ENCODE data around the gene MYOZ3. TPM values are rescaled to one million over a fixed set of nuclear protein-coding genes. Genes with fewer than 3 reads are reported as not detected.

Gene MYOZ3
- total RNA-seq (2021; fragmentation: NEBNext Ultra II Directional; extraction: Animal tissue kit (Norgen Biotek cat#: 25700)): under 1 TPM in 2 of 6 experiments, not detected in 4; 0.05 to 0.14 TPM
- long read RNA-seq: 0 reads

- Mint-ChIP-seq H3K4me3 (no peak within 1 kb of the TSS), H3K27ac (no peak within 1 kb of the TSS), H3K4me1 (ENCODE audit: low read depth) (peaks cover 18% of the 10 kb centered on the region), H3K27me3 (ENCODE audit: insufficient read depth) (peaks cover 6% of the 10 kb centered on the region), H3K9me3 (no peaks in the 10 kb centered on the region), H3K36me3 (ENCODE audit: low read depth) (no peaks in the 10 kb centered on the region)
- TF ChIP-seq, protein P1, sequence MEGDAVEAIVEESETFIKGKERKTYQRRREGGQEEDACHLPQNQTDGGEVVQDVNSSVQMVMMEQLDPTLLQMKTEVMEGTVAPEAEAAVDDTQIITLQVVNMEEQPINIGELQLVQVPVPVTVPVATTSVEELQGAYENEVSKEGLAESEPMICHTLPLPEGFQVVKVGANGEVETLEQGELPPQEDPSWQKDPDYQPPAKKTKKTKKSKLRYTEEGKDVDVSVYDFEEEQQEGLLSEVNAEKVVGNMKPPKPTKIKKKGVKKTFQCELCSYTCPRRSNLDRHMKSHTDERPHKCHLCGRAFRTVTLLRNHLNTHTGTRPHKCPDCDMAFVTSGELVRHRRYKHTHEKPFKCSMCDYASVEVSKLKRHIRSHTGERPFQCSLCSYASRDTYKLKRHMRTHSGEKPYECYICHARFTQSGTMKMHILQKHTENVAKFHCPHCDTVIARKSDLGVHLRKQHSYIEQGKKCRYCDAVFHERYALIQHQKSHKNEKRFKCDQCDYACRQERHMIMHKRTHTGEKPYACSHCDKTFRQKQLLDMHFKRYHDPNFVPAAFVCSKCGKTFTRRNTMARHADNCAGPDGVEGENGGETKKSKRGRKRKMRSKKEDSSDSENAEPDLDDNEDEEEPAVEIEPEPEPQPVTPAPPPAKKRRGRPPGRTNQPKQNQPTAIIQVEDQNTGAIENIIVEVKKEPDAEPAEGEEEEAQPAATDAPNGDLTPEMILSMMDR (IDR thresholded peaks at IDR 0.05): no peak
- DNase-seq: no peak
Measured at GRCh38 chr5:150661086-150661485, at the start of gene MYOZ3. Gene MYOZ3 (plus strand): TSS chr5:150661251. CDS start chr5:150662942, 1,691 bp downstream.

DNA sequence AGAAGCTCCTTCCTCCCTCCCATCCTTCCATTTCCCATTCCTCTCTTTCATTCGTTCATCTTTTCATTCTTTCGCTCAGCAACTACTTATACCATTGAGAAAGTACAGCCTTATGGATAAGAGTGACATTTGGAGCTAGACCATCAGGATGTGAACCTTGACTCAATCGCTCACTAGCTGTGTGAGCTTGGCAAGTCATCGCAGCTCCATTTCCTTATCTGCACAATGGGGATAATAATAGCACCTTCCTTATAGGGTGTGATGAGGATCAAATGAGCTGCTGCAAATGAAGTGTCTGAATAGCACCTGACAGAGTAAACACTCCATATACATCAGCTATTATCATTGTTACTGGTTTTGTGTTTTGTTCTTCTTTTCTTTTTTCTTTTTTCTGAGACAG lies 48.6 kb upstream of the MYOZ3 start:
- H3K36me3 Mint-ChIP-seq (ENCODE audit: low read depth): no peaks in the 10 kb centered on the region
- H3K4me3 Mint-ChIP-seq: no peak overlapping the region
- no peak overlapping the region for H3K27ac Mint-ChIP-seq
- TF ChIP-seq, protein P1 (IDR thresholded peaks at IDR 0.05): no peak
- no peak for DNase-seq
- H3K9me3 Mint-ChIP-seq: no peaks in the 10 kb centered on the region
- H3K27me3 Mint-ChIP-seq (ENCODE audit: insufficient read depth): peaks cover 17% of the 10 kb centered on the region
- peaks cover 17% of the 10 kb centered on the region for H3K4me1 Mint-ChIP-seq (ENCODE audit: low read depth)

GRCh38 chr5:150612905-150613670 lies 48.0 kb upstream of the MYOZ3 start:
- TF ChIP-seq, protein P1 (IDR thresholded peaks at IDR 0.05): no peak
- Mint-ChIP-seq H3K27me3 (ENCODE audit: insufficient read depth) (peaks cover 17% of the 10 kb centered on the region), H3K36me3 (ENCODE audit: low read depth) (no peaks in the 10 kb centered on the region), H3K27ac (no peak overlapping the region), H3K4me3 (no peak overlapping the region), H3K9me3 (no peaks in the 10 kb centered on the region), H3K4me1 (ENCODE audit: low read depth) (peaks cover 17% of the 10 kb centered on the region)
- no peak for DNase-seq

GRCh38 chr5:150613991-150614660 lies 46.9 kb upstream of the MYOZ3 start:
- Mint-ChIP-seq H3K4me3 (no peak overlapping the region), H3K27me3 (ENCODE audit: insufficient read depth) (peaks cover 17% of the 10 kb centered on the region), H3K36me3 (ENCODE audit: low read depth) (no peaks in the 10 kb centered on the region), H3K4me1 (ENCODE audit: low read depth) (peaks cover 19% of the 10 kb centered on the region), H3K9me3 (no peaks in the 10 kb centered on the region), H3K27ac (no peak overlapping the region)
- TF ChIP-seq, protein P1 (IDR thresholded peaks at IDR 0.05): peak; percentile 41; the same call in 1 of the 2 replicates
- DNase-seq: no peak

DNA sequence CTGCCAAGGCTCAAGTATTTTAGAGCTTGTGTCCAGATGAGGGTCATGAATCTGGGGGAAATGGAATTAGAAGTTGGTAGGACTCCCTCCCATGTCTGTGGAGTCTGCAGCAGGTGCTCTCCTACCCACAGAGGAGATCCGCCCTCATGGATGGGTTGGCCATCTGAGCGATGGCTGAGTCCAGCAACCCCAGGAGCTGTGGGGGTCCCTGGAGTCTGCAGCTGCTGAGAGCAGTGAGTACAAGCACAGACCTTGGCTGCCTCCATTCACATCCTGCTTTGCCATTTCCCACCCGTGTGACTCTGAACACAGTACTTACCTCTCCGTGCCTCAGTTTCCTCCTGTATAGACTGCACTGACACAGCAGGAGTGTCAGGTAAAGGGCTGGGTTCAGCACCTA lies 46.4 kb upstream of the MYOZ3 start:
- H3K4me1 Mint-ChIP-seq (ENCODE audit: low read depth): peaks cover 25% of the 10 kb centered on the region
- TF ChIP-seq, protein P1 (IDR thresholded peaks at IDR 0.05): no peak
- H3K36me3 Mint-ChIP-seq (ENCODE audit: low read depth): no peaks in the 10 kb centered on the region
- no peak overlapping the region for H3K27ac Mint-ChIP-seq
- DNase-seq: no peak
- no peak overlapping the region for H3K4me3 Mint-ChIP-seq
- peaks cover 17% of the 10 kb centered on the region for H3K27me3 Mint-ChIP-seq (ENCODE audit: insufficient read depth)
- no peaks in the 10 kb centered on the region for H3K9me3 Mint-ChIP-seq
